SH-SY5Y (cell line): Measurements from ENCODE around the gene NKAIN2.

Experiments used
- GATA2 ChIP-seq: IDR thresholded peaks from 2 replicates; pipeline ENCODE4 v1.6.1; 2011; ENCODE audit warnings: mild to moderate bottlenecking, low read depth, low read length
- GATA3 ChIP-seq: IDR thresholded peaks from 2 replicates; pipeline ENCODE4 v1.6.1; 2011; ENCODE audit warnings: low read depth, mild to moderate bottlenecking, low read length, moderate library complexity

GRCh38 chr6:124495665-124496190 is 692.1 kb downstream of the NKAIN2 start:
- no peak for TF ChIP-seq GATA3
- no peak for TF ChIP-seq GATA2
